HK-2 (cell line): Measurements from ENCODE around the gene HOXB1.
A peak's percentile ranks its signal among the peaks of the same experiment; 100 is the strongest.

Source experiments
- DNase-seq: peaks from one replicate; pipeline ENCODE4 v3.0.0-alpha.2; 2018; ENCODE audit not compliant: unreplicated experiment

Gene HOXB1

GRCh38 chr17:48554412-48555257 is 23.8 kb upstream of the HOXB1 start:
- DNase-seq: no peak

GRCh38 chr17:48553826-48554225 is 23.0 kb upstream of the HOXB1 start:
- DNase-seq: no peak

GRCh38 chr17:48553190-48553547 is 22.4 kb upstream of the HOXB1 start:
- DNase-seq: no peak

- DNase-seq: no peak
Measured at GRCh38 chr17:48552466-48553189, 21.8 kb upstream of the HOXB1 start.

- no peak for DNase-seq
Measured at GRCh38 chr17:48551596-48552465, 21.0 kb upstream of the HOXB1 start.

GRCh38 chr17:48551214-48551555 is 20.4 kb upstream of the HOXB1 start:
- DNase-seq: no peak

GRCh38 chr17:48550502-48551213 is 19.8 kb upstream of the HOXB1 start:
- no peak for DNase-seq

- no peak for DNase-seq
Measured at GRCh38 chr17:48549914-48550501, 19.2 kb upstream of the HOXB1 start.

- no peak for DNase-seq
Measured at GRCh38 chr17:48549281-48549630, 18.4 kb upstream of the HOXB1 start.

- DNase-seq: no peak
Measured at GRCh38 chr17:48548523-48549280, 17.9 kb upstream of the HOXB1 start.

GRCh38 chr17:48547808-48548522 is 17.2 kb upstream of the HOXB1 start:
- no peak for DNase-seq

GRCh38 chr17:48546924-48547807 is 16.4 kb upstream of the HOXB1 start:
- no peak for DNase-seq

GRCh38 chr17:48546137-48546923 is 15.5 kb upstream of the HOXB1 start:
- DNase-seq: no peak

GRCh38 chr17:48545539-48545938 is 14.7 kb upstream of the HOXB1 start:
- DNase-seq: no peak

GRCh38 chr17:48545022-48545375 is 14.2 kb upstream of the HOXB1 start, which contains the start of gene HOXB2:
Gene HOXB2, minus strand, starts transcription at chr17:48545109. Its CDS starts 198 bp downstream, at chr17:48544911.
- peak; percentile 27 for DNase-seq

GRCh38 chr17:48544349-48545021 is 13.7 kb upstream of the HOXB1 start:
- peak; percentile 78 for DNase-seq

- no peak for DNase-seq
Measured at GRCh38 chr17:48543854-48544348, 13.1 kb upstream of the HOXB1 start.
